HG02973 (cell line): Measurements from ENCODE around the gene STK4.
"Not testable (repeated sequence)": the region's sequence is repeated elsewhere in the genome, so short reads cannot be mapped to it uniquely, and the experiment has no call there.

ENCODE experiments used
- ATAC-seq: cut with Tn5 transposase; IDR thresholded peaks from one replicate; pipeline ENCODE4 v1.9.1; 2021; ENCODE audit warnings: moderate library complexity; ENCODE audit not compliant: unreplicated experiment

Gene STK4

GRCh38 chr20:45021631-45022030 is 55.3 kb downstream of the STK4 start:
- no peak for ATAC-seq

- not testable (repeated sequence) for ATAC-seq
These were observed 56.8 kb downstream of the STK4 start for GRCh38 chr20:45023140-45023539.

GRCh38 chr20:45028424-45029136 is 62.3 kb downstream of the STK4 start:
- ATAC-seq: no peak

- no peak for ATAC-seq
These were observed 63.6 kb downstream of the STK4 start for GRCh38 chr20:45029884-45030283.

- no peak for ATAC-seq
These were observed 66.0 kb downstream of the STK4 start for GRCh38 chr20:45032276-45032675.

GRCh38 chr20:45032781-45033180 is 66.5 kb downstream of the STK4 start:
- no peak for ATAC-seq

- no peak for ATAC-seq
These were observed 68.1 kb downstream of the STK4 start for GRCh38 chr20:45034436-45034835.

- no peak for ATAC-seq
These were observed 69.9 kb downstream of the STK4 start for GRCh38 chr20:45036044-45036755.

- no peak for ATAC-seq
These were observed 70.7 kb downstream of the STK4 start for GRCh38 chr20:45037050-45037449.

GRCh38 chr20:45037635-45038034 is 71.3 kb downstream of the STK4 start:
- ATAC-seq: no peak

GRCh38 chr20:45038745-45039474 is 72.6 kb downstream of the STK4 start:
- ATAC-seq: no peak

GRCh38 chr20:45039475-45039820 is 73.1 kb downstream of the STK4 start:
- no peak for ATAC-seq

GRCh38 chr20:45041464-45042337 is 75.4 kb downstream of the STK4 start:
- no peak for ATAC-seq

GRCh38 chr20:45042978-45043377 is 76.7 kb downstream of the STK4 start:
- no peak for ATAC-seq

GRCh38 chr20:45044084-45044573 is 77.8 kb downstream of the STK4 start:
- ATAC-seq: peak; percentile 46

- ATAC-seq: no peak
These were observed 78.3 kb downstream of the STK4 start for GRCh38 chr20:45044601-45045000.

GRCh38 chr20:45047581-45048119 is 81.3 kb downstream of the STK4 start:
- ATAC-seq: no peak

GRCh38 chr20:45049438-45049837 is 83.1 kb downstream of the STK4 start:
- ATAC-seq: no peak

GRCh38 chr20:45049904-45050471 is 83.7 kb downstream of the STK4 start:
- ATAC-seq: no peak
